Neuron (in vitro differentiated cells): ENCODE data around the gene CLCA4.
"Not testable (repeated sequence)": the region's sequence is repeated elsewhere in the genome, so short reads cannot be mapped to it uniquely, and the experiment has no call there.

Source experiments
- H2AFZ ChIP-seq: one replicate; pipeline ENCODE4 v1.6.1; 2013; ENCODE audit warnings: low read depth, mild to moderate bottlenecking, inconsistent platforms, low read length, moderate library complexity
- H3K27me3 ChIP-seq: one replicate; pipeline ENCODE4 v1.6.1; 2013; ENCODE audit warnings: low read length; ENCODE audit not compliant: insufficient read depth
- H3K36me3 ChIP-seq: one replicate; pipeline ENCODE4 v1.6.1; 2013; ENCODE audit warnings: low read length; ENCODE audit not compliant: insufficient read depth
- H3K4me1 ChIP-seq: one replicate; pipeline ENCODE4 v1.6.1; 2013; ENCODE audit warnings: low read length; ENCODE audit not compliant: insufficient read depth
- H3K4me3 ChIP-seq: 2 replicates; pipeline ENCODE4 v1.5.1; 2013; ENCODE audit warnings: mild to moderate bottlenecking, low read length, moderate library complexity
- H3K9me3 ChIP-seq: one replicate; pipeline ENCODE4 v1.6.1; 2013; ENCODE audit warnings: low read length

CLCA4 gene

GRCh38 chr1:86596224-86596623 is 49.3 kb downstream of the CLCA4 start:
- no peaks in the 10 kb centered on the region for H3K4me1 ChIP-seq
- H3K27me3 ChIP-seq = no peaks in the 10 kb centered on the region
- no peaks in the 10 kb centered on the region for H3K36me3 ChIP-seq
- no peaks in the 10 kb centered on the region for H3K9me3 ChIP-seq
- H2AFZ ChIP-seq = no peak overlapping the region
- no peak overlapping the region for H3K4me3 ChIP-seq

- no peaks in the 10 kb centered on the region for H3K4me1 ChIP-seq
- no peaks in the 10 kb centered on the region for H3K9me3 ChIP-seq
- no peak overlapping the region for H3K4me3 ChIP-seq
- H3K36me3 ChIP-seq = no peaks in the 10 kb centered on the region
- H2AFZ ChIP-seq = no peak overlapping the region
- no peaks in the 10 kb centered on the region for H3K27me3 ChIP-seq
Observed at GRCh38 chr1:86596741-86597290, 49.9 kb downstream of the CLCA4 start.

- not testable (repeated sequence) for H3K9me3 ChIP-seq, H3K36me3 ChIP-seq, H2AFZ ChIP-seq, H3K4me3 ChIP-seq, H3K4me1 ChIP-seq, H3K27me3 ChIP-seq
Observed at GRCh38 chr1:86606080-86606479, 59.2 kb downstream of the CLCA4 start.

GRCh38 chr1:86616433-86616832 is 69.6 kb downstream of the CLCA4 start:
- Histone ChIP-seq H3K9me3 (no peaks in the 10 kb centered on the region), H3K27me3 (no peaks in the 10 kb centered on the region), H2AFZ (no peak overlapping the region), H3K4me3 (no peak overlapping the region), H3K36me3 (no peaks in the 10 kb centered on the region), H3K4me1 (no peaks in the 10 kb centered on the region)

- Histone ChIP-seq H3K4me1 (no peaks in the 10 kb centered on the region), H2AFZ (no peak overlapping the region), H3K9me3 (no peaks in the 10 kb centered on the region), H3K36me3 (no peaks in the 10 kb centered on the region), H3K27me3 (no peaks in the 10 kb centered on the region), H3K4me3 (no peak overlapping the region)
Observed at GRCh38 chr1:86616871-86617270, 70.0 kb downstream of the CLCA4 start.

- H2AFZ ChIP-seq = no peak overlapping the region
- H3K4me3 ChIP-seq = no peak overlapping the region
- H3K4me1 ChIP-seq = no peaks in the 10 kb centered on the region
- H3K27me3 ChIP-seq = no peaks in the 10 kb centered on the region
- no peaks in the 10 kb centered on the region for H3K36me3 ChIP-seq
- no peaks in the 10 kb centered on the region for H3K9me3 ChIP-seq
Observed at GRCh38 chr1:86618358-86618757, 71.5 kb downstream of the CLCA4 start.

GRCh38 chr1:86619313-86619712 is 72.4 kb downstream of the CLCA4 start:
- no peaks in the 10 kb centered on the region for H3K27me3 ChIP-seq
- H3K9me3 ChIP-seq = no peaks in the 10 kb centered on the region
- H3K4me1 ChIP-seq = no peaks in the 10 kb centered on the region
- no peak overlapping the region for H2AFZ ChIP-seq
- no peak overlapping the region for H3K4me3 ChIP-seq
- no peaks in the 10 kb centered on the region for H3K36me3 ChIP-seq

GRCh38 chr1:86621286-86621685 is 74.4 kb downstream of the CLCA4 start:
- Histone ChIP-seq H3K27me3 (no peaks in the 10 kb centered on the region), H3K4me1 (no peaks in the 10 kb centered on the region), H3K36me3 (no peaks in the 10 kb centered on the region), H3K4me3 (no peak overlapping the region), H3K9me3 (no peaks in the 10 kb centered on the region), H2AFZ (no peak overlapping the region)
